BJ (cell line): ENCODE results near the gene ZBTB40. TPM values are rescaled to one million over a fixed set of nuclear protein-coding genes. Genes with fewer than 3 reads are reported as not detected.

ENCODE experiments used
- CTCF ChIA-PET: fragments of 350-600 bp; formaldehyde crosslinking; extraction: SDS; loops from one replicate; lab custom pipeline; 2021; ENCODE audit warnings: antibody characterized with exemption, inconsistent platforms; lab: Yijun Ruan, JAX
- POLR2A ChIA-PET: fragments of 300-600 bp; sonication (Branson Sonifier 250); formaldehyde crosslinking; extraction: SDS; loops from one replicate; lab custom pipeline; 2021; ENCODE audit warnings: antibody characterized with exemption; lab: Charles Lee
- DNase-seq: peaks from one replicate; pipeline ENCODE4 v3.0.0-alpha.2; 2011; ENCODE audit warnings: low read depth
- H3K27me3 ChIP-seq: 2 replicates; pipeline ENCODE4 v1.6.0; 2011; ENCODE audit warnings: low read length; ENCODE audit not compliant: control insufficient read depth, insufficient read depth
- H3K36me3 ChIP-seq: 2 replicates; pipeline ENCODE4 v1.5.1; 2011; ENCODE audit warnings: low read length; ENCODE audit not compliant: control insufficient read depth, insufficient read depth
- H3K4me3 ChIP-seq: 2 replicates; pipeline ENCODE4 v1.5.1; 2011; ENCODE audit warnings: low read depth, mild to moderate bottlenecking, control low read depth, low read length
- CTCF ChIP-seq: IDR thresholded peaks from 2 replicates; pipeline ENCODE4 v1.5.1; 2011; ENCODE audit warnings: low read depth, mild to moderate bottlenecking, control low read depth, inconsistent platforms, low read length, moderate library complexity; ENCODE audit not compliant: insufficient read depth
- polyA minus RNA-seq: library from RNA; depleted of rRNA, polyadenylated mRNA; stranded (reverse); fragments of >200 nt; gene quantifications from 2 replicates; pipeline ENCODE4 v1.2.3, GENCODE V29; 2011; rRNA and poly(A)+ RNA removed
- polyA plus RNA-seq: library from polyadenylated mRNA; depleted of rRNA; stranded (reverse); fragments of >200 nt; gene quantifications from 2 replicates; pipeline ENCODE4 v1.2.3, GENCODE V29; 2011; rRNA removed

ZBTB40 gene
- polyA plus RNA-seq: 3.9 and 5.0 TPM in 2 replicates
- 10.2 and 10.7 TPM in 2 replicates for polyA minus RNA-seq

GRCh38 chr1:22451702-22452480, at the start of gene ZBTB40:
TSS of gene ZBTB40 (plus strand) at chr1:22451851. CDS start at chr1:22489949, 38,098 bp downstream.
- DNase-seq: peak; percentile 76
- H3K36me3 ChIP-seq: no peaks in the 10 kb centered on the region
- ChIA-PET CTCF (no interaction called here), POLR2A (no interaction called here)
- no peak for TF ChIP-seq CTCF
- H3K27me3 ChIP-seq: no peaks in the 10 kb centered on the region
- H3K4me3 ChIP-seq: peak within 1 kb of the TSS; percentile 75

- peaks cover 7% of the 10 kb centered on the region; the same call in 1 of the 2 replicates for H3K27me3 ChIP-seq
- CTCF ChIA-PET: no interaction called here
- DNase-seq: no peak
Observed at GRCh38 chr1:22402356-22403053, 49.1 kb upstream of the ZBTB40 start.

GRCh38 chr1:22404486-22404885, 47.2 kb upstream of the ZBTB40 start:
- ChIA-PET POLR2A (no interaction called here), CTCF (interaction anchor here (0.5 to 2.2 kb wide), 2 partner anchors 12 to 50 kb away, joined by 3 to 14 read pairs; no protein-coding TSS in a partner anchor)
- Histone ChIP-seq H3K36me3 (no peaks in the 10 kb centered on the region), H3K4me3 (no peak overlapping the region), H3K27me3 (peaks cover 5% of the 10 kb centered on the region; the same call in 1 of the 2 replicates)
- TF ChIP-seq CTCF: no peak
- no peak for DNase-seq

More at GRCh38 chr1:22402356-22403053, 49.1 kb upstream of the ZBTB40 start:
- POLR2A ChIA-PET: no interaction called here
- H3K4me3 ChIP-seq: no peak overlapping the region
- no peaks in the 10 kb centered on the region for H3K36me3 ChIP-seq
- TF ChIP-seq CTCF: no peak

- Histone ChIP-seq H3K36me3 (no peaks in the 10 kb centered on the region), H3K27me3 (peaks cover 4% of the 10 kb centered on the region; the same call in 1 of the 2 replicates), H3K4me3 (no peak overlapping the region)
- no peak for DNase-seq
- ChIA-PET POLR2A (interaction anchor here (0.7 kb wide), 1 partner anchor 28 kb away, joined by 4 read pairs; no protein-coding TSS in a partner anchor), CTCF (interaction anchor here (0.9 to 1.5 kb wide), 3 partner anchors 9 to 235 kb away, joined by 3 to 4 read pairs (median 4); no protein-coding TSS in a partner anchor)
- TF ChIP-seq CTCF: no peak
Observed at GRCh38 chr1:22406722-22407495, 44.7 kb upstream of the ZBTB40 start.
